GM21367 (cell line): ENCODE measurements around the gene SGSM1.

Experiments
- ATAC-seq: cut with Tn5 transposase; IDR thresholded peaks from one replicate; pipeline ENCODE4 v1.9.1; 2021; ENCODE audit not compliant: unreplicated experiment

SGSM1 gene

GRCh38 chr22:24803064-24803542 lies 2.9 kb upstream of the SGSM1 start:
- ATAC-seq: no peak

GRCh38 chr22:24806663-24807001 lies 621 bp downstream of the SGSM1 start:
- ATAC-seq: no peak

GRCh38 chr22:24807284-24807950 lies 1.4 kb downstream of the SGSM1 start:
- no peak for ATAC-seq

- ATAC-seq: no peak
These were observed 3.3 kb downstream of the SGSM1 start for GRCh38 chr22:24809331-24809730.

- no peak for ATAC-seq
These were observed 4.2 kb downstream of the SGSM1 start for GRCh38 chr22:24810043-24810749.

GRCh38 chr22:24812950-24813775 lies 7.2 kb downstream of the SGSM1 start:
- ATAC-seq: no peak

- no peak for ATAC-seq
These were observed 8.1 kb downstream of the SGSM1 start for GRCh38 chr22:24813861-24814770.

- no peak for ATAC-seq
These were observed 10.8 kb downstream of the SGSM1 start for GRCh38 chr22:24816806-24817205.

- ATAC-seq: no peak
These were observed 13.5 kb downstream of the SGSM1 start for GRCh38 chr22:24819487-24819886.

GRCh38 chr22:24819911-24820461 lies 14.0 kb downstream of the SGSM1 start:
- ATAC-seq: no peak

GRCh38 chr22:24822471-24822870 lies 16.5 kb downstream of the SGSM1 start:
- no peak for ATAC-seq

GRCh38 chr22:24823787-24824186 lies 17.8 kb downstream of the SGSM1 start:
- ATAC-seq: no peak

GRCh38 chr22:24824250-24824649 lies 18.2 kb downstream of the SGSM1 start:
- no peak for ATAC-seq

GRCh38 chr22:24824915-24825314 lies 18.9 kb downstream of the SGSM1 start:
- no peak for ATAC-seq

- ATAC-seq: no peak
These were observed 20.8 kb downstream of the SGSM1 start for GRCh38 chr22:24826710-24827285.

GRCh38 chr22:24827296-24827695 lies 21.3 kb downstream of the SGSM1 start:
- no peak for ATAC-seq

- no peak for ATAC-seq
These were observed 24.4 kb downstream of the SGSM1 start for GRCh38 chr22:24830205-24830979.

GRCh38 chr22:24831687-24832086 lies 25.7 kb downstream of the SGSM1 start:
- no peak for ATAC-seq

GRCh38 chr22:24833881-24834495 lies 28.0 kb downstream of the SGSM1 start:
- no peak for ATAC-seq
